GM11168 (cell line): ENCODE measurements around the gene F8A1.
"Not testable (repeated sequence)": the region's sequence is repeated elsewhere in the genome, so short reads cannot be mapped to it uniquely, and the experiment has no call there.

ENCODE experiments used
- in situ Hi-C: fragments of 300-500 bp; cut with MboI; formaldehyde crosslinking; loops from one replicate; pipeline ENCODE4 v1.12.0; 2022; ENCODE audit warnings: low sequenced_read_pairs; ENCODE audit not compliant: unreplicated experiment

The F8A1 gene

DNA sequence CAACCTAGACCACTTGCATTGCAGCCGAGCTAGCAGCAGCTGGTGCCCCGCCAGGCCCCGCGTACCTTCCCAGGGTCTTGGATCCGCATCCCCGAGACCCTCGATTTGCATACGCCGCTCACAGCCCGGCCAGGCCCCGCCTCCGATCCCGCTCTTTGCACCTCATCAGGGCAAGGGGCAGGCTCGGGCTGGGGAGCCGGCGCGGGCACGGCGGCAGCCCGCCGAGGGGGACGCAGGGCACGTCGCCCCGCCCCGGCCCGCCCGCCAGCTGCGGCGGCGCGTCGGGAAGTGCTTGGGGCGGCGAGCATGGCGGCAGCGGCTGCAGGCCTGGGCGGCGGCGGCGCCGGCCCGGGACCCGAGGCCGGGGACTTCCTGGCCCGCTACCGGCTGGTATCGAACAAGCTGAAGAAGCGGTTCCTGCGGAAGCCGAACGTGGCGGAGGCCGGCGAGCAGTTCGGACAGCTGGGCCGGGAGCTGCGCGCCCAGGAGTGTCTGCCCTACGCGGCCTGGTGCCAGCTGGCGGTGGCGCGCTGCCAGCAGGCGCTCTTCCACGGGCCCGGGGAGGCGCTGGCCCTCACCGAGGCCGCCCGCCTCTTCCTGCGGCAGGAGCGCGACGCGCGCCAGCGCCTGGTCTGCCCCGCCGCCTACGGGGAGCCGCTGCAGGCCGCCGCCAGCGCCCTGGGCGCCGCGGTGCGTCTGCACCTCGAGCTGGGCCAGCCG lies at the start of gene F8A1:
Gene F8A1, plus strand, starts transcription at position 287 of the 720 bp plus-strand sequence. Its CDS starts 20 bp downstream, at position 307.
- in situ Hi-C loops = not testable (repeated sequence)

DNA sequence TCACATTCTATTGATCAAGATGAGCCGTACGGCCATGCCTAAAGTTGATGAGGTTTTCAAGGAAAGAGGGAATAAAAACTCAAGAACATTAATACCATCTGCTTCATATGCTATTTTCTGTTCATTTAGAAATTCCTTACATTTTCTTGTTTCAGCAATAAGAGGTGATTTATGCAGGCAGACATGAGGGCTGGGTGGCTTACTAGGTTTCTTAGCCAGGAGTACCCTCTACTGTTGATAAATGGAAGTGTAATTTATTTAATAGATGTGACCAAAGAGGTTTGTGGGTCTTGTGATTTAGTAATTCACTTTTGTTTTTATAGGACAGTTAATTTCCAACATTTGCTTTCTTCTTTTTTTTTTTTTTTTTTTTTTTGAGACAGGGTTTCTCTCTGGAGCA lies 45.3 kb upstream of the F8A1 start:
- in situ Hi-C loops = no loop called here

DNA sequence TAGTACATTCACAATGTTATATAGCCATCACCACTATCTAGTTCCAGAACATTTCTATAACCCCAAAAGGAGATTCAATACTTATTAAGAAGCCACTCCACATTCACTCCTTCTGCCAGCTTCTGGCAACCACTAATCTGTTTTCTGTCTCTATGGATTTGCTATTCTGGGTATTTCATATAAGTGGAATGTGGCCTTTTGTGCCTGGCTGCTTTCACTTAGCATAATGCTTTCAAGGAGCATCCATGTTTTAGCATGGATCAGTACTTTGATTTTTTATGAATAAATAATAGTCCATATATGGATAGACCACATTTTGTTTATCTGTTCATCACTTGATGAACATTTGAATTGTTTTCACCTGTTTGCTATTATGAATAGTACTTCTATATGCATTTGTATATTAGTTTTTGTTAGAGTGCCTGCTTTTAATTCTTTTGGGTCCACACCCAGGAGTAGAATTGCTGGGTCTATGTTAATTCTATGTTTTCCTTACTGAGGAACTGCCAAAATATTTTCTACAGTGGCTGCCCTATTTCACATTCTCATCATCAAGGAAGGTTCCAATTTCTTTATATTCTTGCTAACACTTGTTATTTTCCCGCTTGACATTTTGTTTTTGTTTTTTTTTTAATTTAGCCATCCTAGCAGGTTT lies 35.1 kb upstream of the F8A1 start:
- in situ Hi-C loops = no loop called here

DNA sequence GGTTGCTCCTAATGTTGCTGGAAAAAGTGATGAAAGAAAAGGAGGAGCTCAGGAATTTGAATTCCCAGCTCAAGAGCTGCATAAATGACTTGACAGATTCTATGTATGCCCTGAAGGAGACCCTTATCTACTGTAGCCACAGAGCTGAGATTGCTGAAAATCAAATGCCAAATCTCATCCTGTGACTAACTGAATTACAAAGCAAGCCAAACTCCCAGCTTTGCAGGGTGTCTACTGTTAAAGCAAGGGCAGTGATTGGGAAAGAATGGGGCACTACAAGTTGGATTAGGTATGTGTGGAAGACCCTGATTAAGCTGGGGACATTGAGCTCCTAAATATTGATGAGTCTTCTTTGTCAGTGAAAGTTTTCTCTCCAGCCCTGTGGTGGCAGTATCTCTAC lies 30.9 kb upstream of the F8A1 start:
- in situ Hi-C loops = no loop called here

DNA sequence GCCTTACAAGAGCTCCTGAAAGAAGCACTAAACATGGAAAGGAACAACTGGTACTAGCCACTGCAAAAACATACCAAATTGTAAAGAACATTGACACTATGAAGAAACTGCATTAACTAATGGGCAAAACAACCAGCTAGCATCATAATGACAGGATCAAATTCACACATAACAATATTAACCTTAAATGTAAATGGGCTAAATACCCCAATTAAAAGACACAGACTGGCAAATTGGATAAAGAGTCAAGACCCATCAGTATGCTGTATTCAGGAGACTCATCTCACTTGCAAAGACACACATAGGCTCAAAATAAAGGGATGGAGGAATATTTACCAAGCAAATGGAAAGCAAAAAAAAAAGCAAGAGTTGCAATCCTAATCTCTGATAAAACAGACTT lies 17.6 kb upstream of the F8A1 start:
- in situ Hi-C loops = not testable (repeated sequence)

DNA sequence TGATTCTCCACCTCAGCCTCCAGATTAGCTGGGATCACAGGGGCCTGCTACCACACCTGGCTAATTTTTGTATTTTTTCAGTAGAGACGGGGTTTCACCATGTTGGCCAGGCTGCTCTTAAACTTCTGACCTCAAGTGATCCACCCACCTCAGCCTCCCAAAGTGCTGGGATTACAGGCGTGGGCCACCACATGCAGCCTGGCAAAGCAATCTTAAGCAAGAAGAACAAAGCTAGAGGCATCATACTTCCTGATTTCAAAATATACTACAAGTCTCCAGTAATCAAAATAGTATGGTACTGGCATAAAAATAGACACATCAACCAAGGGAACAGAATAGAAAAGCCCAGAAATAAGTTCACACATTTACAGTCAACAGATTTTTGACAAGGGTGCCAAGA lies 12.8 kb upstream of the F8A1 start:
- in situ Hi-C loops = no loop called here

DNA sequence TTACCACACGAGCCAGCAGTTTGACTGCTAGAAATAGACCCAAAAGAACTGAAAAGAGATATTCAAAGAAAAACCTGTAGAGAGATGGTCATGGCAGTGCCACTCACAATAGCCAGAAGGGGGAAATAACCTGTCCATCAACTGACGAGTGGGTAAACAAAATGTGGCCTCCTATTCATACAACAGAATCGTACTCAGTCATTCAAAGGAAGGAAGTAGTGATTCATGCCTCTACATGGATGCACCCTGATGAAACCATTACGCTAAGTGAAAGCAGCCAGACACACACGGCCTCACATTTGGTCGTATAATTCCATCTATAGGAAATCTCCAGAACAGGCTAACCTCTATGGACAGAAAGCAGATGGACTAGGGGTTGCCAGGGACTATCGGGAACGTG lies 2.1 kb upstream of the F8A1 start:
- in situ Hi-C loops = not testable (repeated sequence)

DNA sequence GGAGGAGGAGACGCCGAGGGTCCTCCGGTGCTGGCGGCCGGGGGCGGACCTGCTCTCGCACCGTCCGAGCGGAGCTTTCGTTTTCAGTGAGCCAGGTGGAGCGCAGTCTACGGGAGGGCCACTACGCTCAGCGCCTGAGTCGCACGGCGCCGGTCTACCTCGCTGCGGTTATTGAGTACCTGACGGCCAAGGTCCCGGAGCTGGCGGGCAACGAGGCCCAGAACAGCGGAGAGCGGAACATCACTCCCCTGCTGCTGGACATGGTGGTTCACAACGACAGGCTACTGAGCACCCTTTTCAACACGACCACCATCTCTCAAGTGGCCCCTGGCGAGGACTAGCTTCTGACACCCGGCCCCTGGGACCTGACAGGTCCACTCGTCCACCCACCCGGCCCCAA lies 1.1 kb upstream of the F8A1 start:
- in situ Hi-C loops = not testable (repeated sequence)

DNA sequence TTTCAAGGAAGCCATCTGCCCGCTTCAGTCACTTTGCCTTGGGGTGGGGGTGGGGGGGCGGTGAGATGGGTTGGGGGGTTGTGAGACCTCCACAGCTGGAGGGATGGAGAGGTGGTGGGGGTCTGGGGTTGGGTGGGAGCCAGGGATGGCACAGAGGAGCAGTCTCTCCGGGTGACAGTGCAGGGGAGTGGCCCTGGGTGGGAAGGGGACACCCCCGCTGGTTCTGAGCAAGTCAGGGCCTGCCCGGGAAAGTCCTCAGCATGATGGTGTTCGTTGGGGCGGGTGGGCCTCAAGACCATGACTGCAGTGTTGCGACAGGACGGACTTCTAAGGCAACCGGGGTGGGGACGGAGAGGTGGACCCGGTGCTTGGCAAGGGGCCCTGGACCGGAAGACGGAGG lies 606 bp upstream of the F8A1 start:
- in situ Hi-C loops = not testable (repeated sequence)

DNA sequence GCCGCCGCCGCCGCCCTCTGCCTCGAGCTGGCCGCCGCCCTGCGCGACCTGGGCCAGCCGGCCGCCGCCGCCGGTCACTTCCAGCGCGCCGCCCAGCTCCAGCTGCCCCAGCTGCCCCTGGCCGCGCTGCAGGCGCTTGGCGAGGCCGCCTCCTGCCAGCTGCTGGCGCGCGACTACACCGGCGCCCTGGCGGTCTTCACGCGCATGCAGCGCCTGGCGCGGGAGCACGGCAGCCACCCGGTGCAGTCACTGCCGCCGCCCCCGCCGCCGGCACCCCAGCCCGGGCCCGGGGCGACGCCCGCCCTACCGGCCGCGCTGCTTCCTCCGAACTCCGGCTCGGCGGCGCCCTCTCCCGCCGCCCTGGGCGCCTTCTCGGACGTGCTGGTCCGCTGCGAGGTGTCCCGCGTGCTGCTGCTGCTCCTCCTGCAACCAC lies 650 bp downstream of the F8A1 start:
- in situ Hi-C loops = not testable (repeated sequence)

DNA sequence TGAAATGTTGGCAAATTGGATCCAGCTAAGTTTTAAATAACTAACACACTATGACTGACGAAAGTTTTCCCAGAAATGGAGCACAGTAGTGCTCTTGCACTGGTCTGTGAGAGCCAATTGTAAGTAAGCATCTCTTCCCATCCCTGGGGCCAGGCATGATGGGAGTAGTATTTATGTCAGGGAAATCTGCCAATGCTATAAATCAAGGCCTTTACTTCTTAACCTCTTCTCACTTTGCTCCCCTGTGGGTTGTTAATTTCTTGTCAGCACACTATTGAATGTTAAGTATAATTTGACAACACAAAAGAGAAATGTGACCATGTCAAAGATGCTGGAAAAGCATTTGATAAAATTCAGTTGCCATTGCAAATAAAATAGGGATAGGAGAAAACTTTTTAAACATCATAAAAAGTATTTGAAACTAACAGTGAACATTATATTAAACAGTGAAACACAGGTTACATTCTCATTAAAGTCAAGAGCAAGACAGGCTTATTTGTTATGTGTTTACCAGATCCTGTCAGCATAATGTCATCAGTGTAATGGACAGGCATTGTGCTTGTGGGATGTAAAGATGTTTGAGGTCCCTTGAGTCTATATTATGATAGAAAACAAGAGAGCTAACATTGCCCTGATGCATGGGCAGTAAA lies 5.0 kb downstream of the F8A1 start:
- in situ Hi-C loops = no loop called here

DNA sequence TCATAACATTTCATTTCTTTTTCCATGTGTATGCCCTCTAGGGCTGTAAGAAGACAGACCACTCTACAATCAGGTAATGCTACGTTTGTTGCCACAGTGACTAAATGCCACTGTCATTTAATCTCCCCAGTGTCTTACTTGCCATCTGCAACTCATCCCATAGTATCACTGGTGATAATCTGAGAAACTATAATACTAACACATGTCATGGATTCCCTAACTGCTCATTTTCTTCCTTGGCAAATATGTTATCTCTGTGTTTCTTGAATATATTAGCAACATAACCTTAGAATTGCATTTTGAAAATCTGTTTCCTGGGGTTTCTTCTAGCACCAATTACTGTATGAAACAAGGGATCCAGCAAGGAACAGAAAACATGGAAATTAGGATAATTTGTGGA lies 6.1 kb downstream of the F8A1 start:
- in situ Hi-C loops = no loop called here

DNA sequence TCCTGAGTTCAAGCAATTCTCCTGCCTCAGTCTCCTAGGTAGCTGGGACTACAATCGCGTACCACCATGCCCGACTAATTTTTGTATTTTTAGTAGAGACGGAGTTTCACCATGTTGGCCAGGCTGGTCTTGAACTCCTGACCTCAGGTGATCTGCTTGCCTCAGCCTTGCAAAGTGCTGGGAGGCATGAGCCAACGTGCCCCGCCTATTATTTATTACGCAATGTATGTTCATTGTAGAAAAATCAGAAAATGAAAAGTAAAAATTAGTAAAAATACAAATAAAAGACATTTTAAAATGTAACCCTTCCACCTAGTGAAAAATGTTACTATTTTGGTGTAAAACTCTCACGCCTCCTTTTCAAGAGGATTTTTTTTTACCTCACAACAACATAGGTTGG lies 14.2 kb downstream of the F8A1 start:
- in situ Hi-C loops = no loop called here

DNA sequence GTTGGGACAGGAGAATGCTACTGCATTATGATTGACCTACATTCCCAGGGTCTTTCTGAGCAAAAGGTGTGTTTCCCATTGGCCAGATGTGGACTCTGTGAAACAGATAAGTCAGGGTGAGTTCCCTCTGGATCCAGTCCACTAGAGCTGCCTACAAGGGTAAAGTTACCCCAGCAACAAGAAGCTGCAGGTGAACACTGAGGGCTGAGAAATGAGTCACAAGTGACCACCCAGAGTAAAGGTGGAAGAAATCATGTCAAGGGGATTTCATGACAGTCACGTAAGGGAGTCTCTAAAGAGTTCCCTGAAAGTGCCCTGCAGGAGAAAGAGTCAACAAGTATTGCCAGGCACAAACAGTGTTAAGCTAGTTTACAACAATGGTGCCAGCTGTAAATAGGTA lies 16.3 kb downstream of the F8A1 start:
- in situ Hi-C loops = no loop called here

DNA sequence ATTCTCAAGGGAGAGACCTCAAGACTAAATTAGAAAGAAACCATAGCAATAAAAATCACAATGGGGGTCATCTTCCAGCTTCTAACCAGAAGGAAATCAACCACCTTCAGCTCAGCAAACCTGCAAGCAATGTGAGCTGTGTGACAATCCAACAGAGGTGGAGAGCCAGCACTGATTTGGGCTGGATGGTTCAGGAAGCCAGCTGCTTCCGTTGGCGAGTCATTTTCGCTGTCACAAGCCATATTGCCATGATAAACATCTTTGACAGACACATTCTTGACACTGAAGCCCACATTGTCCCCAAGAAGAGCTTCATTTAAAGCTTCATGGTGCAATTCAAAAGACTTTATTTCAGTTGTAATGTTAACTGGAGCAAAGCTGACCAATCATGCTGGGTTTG lies 22.7 kb downstream of the F8A1 start:
- in situ Hi-C loops = no loop called here

DNA sequence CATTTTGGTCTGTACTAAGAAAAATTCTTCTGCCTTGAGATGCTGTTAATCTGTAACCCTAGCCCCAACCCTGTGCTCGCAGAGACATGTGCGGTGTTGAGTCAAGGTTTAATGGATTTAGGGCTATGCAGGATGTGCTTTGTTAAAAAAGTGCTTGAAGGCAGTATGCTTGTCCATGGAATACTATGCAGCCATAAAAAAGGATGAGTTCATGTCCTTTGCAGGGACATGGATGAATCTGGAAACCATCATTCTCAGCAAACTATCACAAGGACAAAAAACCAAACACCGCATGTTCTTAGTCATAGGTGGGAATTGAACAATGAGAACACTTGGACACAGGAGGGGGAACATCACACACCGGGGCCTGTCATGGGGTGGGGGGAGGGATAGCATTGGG lies 23.9 kb downstream of the F8A1 start:
- in situ Hi-C loops = not testable (repeated sequence)

DNA sequence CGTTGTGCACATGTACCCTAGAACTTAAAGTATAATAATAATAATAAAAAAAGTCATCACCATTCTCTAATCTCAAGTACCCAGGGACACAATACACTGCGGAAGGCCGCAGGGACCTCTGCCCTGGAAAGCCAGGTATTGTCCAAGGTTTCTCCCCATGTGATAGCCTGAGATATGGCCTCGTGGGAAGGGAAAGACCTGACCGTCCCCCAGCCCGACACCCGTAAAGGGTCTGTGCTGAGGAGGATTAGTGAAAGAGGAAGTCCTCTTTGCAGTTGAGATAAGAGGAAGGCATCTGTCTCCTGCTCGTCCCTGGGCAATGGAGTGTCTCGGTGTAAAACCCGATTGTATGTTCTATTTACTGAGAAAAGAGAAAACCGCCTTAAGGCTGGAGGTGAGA lies 24.4 kb downstream of the F8A1 start:
- in situ Hi-C loops = not testable (repeated sequence)

DNA sequence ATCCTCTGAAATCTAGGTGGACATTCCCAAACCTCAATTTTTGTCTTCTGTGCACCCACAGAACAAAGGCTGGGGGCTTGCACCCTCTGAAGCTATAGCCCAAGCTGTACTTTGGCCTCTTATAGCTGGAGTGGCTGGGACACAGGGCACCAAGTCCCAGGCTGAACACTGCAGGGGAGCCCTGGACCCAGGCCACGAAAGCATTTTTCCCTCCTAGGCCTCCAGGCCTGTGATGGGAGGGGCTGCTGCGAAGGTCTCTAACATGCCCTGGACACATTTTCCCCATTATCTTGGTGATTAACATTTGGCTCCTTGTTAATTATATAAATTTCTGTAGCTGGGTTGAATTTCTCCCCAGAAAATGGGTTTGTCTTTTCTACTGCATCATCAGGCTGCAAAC lies 27.9 kb downstream of the F8A1 start:
- in situ Hi-C loops = no loop called here

DNA sequence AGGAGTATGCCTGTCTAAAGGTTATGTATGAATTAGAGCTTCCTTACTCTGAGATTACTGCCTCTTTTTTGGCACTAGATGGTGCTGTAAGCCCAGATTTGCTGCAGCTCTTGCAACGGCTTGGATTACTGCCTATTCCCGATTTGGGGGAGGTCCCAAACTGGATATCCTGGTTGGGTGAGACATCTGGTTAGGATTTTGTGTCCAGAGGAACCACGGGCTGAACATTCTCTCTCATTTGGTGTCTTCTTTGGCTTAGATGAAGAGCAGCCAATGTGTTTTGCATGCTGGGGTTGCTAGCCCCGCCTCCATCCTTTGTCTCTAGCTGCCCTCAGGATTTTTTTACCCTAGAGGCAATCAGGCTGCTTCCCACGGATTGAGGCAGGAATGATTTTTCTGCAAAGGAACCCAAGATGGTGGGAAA lies 31.9 kb downstream of the F8A1 start:
- in situ Hi-C loops = no loop called here

DNA sequence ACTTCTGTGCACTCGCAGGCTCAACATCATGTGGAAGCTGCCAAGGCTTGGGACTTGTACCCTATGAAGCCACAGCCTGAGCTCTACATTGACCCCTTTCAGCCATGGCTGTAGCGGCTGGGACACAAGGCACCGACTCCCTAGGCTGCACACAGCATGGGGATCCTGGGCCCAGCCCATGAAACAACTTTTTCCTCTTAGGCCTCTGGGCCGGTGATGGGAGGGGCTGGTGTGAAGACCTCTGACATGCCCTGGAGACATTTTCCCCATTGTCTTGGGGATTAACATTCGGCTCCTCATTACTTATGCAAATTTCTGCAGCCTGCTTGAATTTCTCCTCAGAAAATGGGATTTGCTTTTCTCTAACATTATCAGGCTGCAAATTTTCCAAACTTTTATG lies 38.6 kb downstream of the F8A1 start:
- in situ Hi-C loops = not testable (repeated sequence)
